Heart right ventricle (tissue), 16 donors: ENCODE measurements around the gene PRR13. TPM values are rescaled to one million over a fixed set of nuclear protein-coding genes. Genes with fewer than 3 reads are reported as not detected.
A peak's percentile ranks its signal among the peaks of the same experiment; 100 is the strongest.

Source experiments
- ATAC-seq, 8 donors: fragments of 200-7000 bp; cut with Tn5 transposase; one replicate each; pipeline ENCODE4 v1.9.1; 2020; ENCODE audit warnings: mild to moderate bottlenecking in 8 of 8, moderate library complexity in 8 of 8, moderate number of reproducible peaks in 1 of 8
- DNase-seq, 2 donors: peaks; one replicate each; pipeline ENCODE4 v3.0.0-alpha.2; 2020
- H3K27ac ChIP-seq, 10 donors: fragments of 200-600 bp; sonication (generic) in 2 of 10; one replicate each; pipeline versions ENCODE4 v1.5.0 to v1.8.0; 2020 to 2022; ENCODE audit warnings: mild to moderate bottlenecking in 3 of 10
- H3K27me3 ChIP-seq, 7 donors: fragments of 200-600 bp; one replicate each; pipeline ENCODE4 v1.8.0; 2021 to 2022; ENCODE audit warnings: mild to moderate bottlenecking in 2 of 7
- H3K36me3 ChIP-seq, 9 donors: fragments of 200-600 bp; sonication (generic) in 1 of 9; one replicate each; pipeline versions ENCODE4 v1.5.0 to v1.8.0; 2020 to 2022; ENCODE audit warnings: mild to moderate bottlenecking in 2 of 9
- H3K4me1 ChIP-seq, 9 donors: fragments of 200-600 bp; sonication (generic) in 1 of 9; one replicate each; pipeline versions ENCODE4 v1.5.0 to v1.8.0; 2020 to 2022; ENCODE audit warnings: mild to moderate bottlenecking in 4 of 9
- H3K4me3 ChIP-seq, 10 donors: fragments of 200-600 bp; sonication (generic) in 2 of 10; one replicate each; pipeline versions ENCODE4 v1.5.0 to v1.8.0; 2020 to 2022; ENCODE audit warnings: mild to moderate bottlenecking in 7 of 10, moderate library complexity in 2 of 10
- H3K9me3 ChIP-seq, 11 donors: fragments of 200-600 bp in 10 of 11; sonication (generic) in 2 of 11; one replicate each; pipeline versions ENCODE4 v1.5.0 to v1.8.0; 2013 to 2022; ENCODE audit warnings: mild to moderate bottlenecking in 2 of 11, control low read depth in 1 of 11, moderate library complexity in 1 of 11
- WGBS, 2 donors: extraction: QIAGEN DNeasy Blood & Tissue Kit; methylation state at CpG; one replicate each; pipeline ENCODE4 v1.1.7; 2013; ENCODE audit warnings: inconsistent platforms in 1 of 2; 5-methylcytosine and 5-hydroxymethylcytosine counted together
- intact Hi-C, 10 donors: fragments of 100-400 bp; cut with DNase I; formaldehyde crosslinking; loops; one replicate each; pipeline versions ENCODE4 v1.11.1 to v1.14.2; 2022
- polyA plus RNA-seq, 2 donors: library from polyadenylated mRNA; stranded (reverse); fragments of 200-250 nt; gene quantifications; one replicate each; pipeline ENCODE4 v1.2.3, GENCODE V29; 2013
- total RNA-seq, 10 donors: library from RNA; stranded (reverse); fragmentation: NEBNext Ultra II Directional in 3 of 10; extraction: Animal tissue kit (Norgen Biotek cat#: 25700) in 3 of 10; gene quantifications; one replicate each; pipeline versions ENCODE4 v1.2.1 to v1.2.4, GENCODE V29; 2021 to 2023
- TF ChIP-seq, protein P1 (sequence below), 9 donors: fragments of 200-600 bp; sonication (generic) in 2 of 9; IDR thresholded peaks; one replicate each; pipeline versions ENCODE4 v1.5.0 to v1.8.0; 2021 to 2022; ENCODE audit warnings: antibody characterized with exemption in 9 of 9, mild to moderate bottlenecking in 5 of 9, moderate library complexity in 1 of 9
- donor health status: Arrhythmogenic right ventricular cardiomyopathy.
- donor health status: ischemic (EF 13 %, LVEDD 7.1; RV severe dilation, severe dysfunction).
- donor health status: healthy with polysubstance abuse.
- donor health status: DM: no; HTN: yes; CAD: no.
- donor health status: DM: no; HTN: no; CAD: no.
- donor health status: ischemic (EF 25% LVEDD 6.9; RV normal size, moderate dysfunction).
- donor health status: ischemic (EF 25% LVEDD 5.7; RV mildly dilated, moderate dysfunction).
- donor health status: healthy.
- donor health status: DM: yes; HTN: yes; CAD: no.
- donor health status: Ischemic cardiomyopathy.
- donor health status: ischemic (EF 35%, LVEDD 5.7; RV mildly dilated, moderate dysfunction).
- donor health status: nonischemic (EF 11% LVEDD 7.7; RV severe dilation, severe dysfunction).
- donor health status: DM: yes; HTN: yes; CAD: no.
- donor health status: PGD.
- donor health status: ischemic (EF 29% LVEDD 5.4; RV normal size, mild dysfunction).
- donor health status: nonischemic (EF 23%, LVEDD 6.1; RV moderate dilation, normal function).

The PRR13 gene
- total and polyA plus RNA-seq, 12 donors = 28.6 to 122 (median 55.4) TPM

DNA sequence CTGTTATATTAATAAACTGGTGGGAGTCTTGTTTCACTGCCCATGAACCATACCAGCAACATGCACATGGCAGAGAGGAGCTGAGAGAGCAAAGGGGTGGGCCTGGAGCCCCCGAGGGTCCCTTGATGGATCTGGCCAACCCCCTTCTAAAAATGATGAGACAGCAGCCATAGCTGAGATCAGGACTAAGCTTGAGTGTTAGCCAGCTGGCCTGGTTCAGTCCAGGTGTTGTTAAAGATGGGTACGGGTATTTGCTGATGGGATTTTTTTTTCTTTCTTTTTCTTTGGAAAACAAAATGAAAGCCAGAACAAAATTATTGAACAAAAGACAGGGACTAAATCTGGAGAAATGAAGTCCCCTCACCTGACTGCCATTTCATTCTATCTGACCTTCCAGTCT is 26.3 kb downstream of the PRR13 start:
- H3K27ac ChIP-seq = peak overlapping the region in 2 of 10 donors; percentile 31 to 57
- no peaks in the 10 kb centered on the region for H3K9me3 ChIP-seq
- H3K4me1 ChIP-seq = peaks cover 2 to 92% (median 58%) of the 10 kb centered on the region in 9 donors
- TF ChIP-seq, protein P1, sequence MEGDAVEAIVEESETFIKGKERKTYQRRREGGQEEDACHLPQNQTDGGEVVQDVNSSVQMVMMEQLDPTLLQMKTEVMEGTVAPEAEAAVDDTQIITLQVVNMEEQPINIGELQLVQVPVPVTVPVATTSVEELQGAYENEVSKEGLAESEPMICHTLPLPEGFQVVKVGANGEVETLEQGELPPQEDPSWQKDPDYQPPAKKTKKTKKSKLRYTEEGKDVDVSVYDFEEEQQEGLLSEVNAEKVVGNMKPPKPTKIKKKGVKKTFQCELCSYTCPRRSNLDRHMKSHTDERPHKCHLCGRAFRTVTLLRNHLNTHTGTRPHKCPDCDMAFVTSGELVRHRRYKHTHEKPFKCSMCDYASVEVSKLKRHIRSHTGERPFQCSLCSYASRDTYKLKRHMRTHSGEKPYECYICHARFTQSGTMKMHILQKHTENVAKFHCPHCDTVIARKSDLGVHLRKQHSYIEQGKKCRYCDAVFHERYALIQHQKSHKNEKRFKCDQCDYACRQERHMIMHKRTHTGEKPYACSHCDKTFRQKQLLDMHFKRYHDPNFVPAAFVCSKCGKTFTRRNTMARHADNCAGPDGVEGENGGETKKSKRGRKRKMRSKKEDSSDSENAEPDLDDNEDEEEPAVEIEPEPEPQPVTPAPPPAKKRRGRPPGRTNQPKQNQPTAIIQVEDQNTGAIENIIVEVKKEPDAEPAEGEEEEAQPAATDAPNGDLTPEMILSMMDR (IDR thresholded peaks at IDR 0.05) = no peak
- no peak for DNase-seq
- peaks cover 7 to 100% (median 98%) of the 10 kb centered on the region in 9 donors for H3K36me3 ChIP-seq
- no peak for ATAC-seq
- H3K27me3 ChIP-seq = no peaks in the 10 kb centered on the region
- intact Hi-C loops = no loop called here
- no peak overlapping the region for H3K4me3 ChIP-seq
- WGBS, 2 donors = 51 to 60% methylated on average over 2 of the region's 2 CpGs

DNA sequence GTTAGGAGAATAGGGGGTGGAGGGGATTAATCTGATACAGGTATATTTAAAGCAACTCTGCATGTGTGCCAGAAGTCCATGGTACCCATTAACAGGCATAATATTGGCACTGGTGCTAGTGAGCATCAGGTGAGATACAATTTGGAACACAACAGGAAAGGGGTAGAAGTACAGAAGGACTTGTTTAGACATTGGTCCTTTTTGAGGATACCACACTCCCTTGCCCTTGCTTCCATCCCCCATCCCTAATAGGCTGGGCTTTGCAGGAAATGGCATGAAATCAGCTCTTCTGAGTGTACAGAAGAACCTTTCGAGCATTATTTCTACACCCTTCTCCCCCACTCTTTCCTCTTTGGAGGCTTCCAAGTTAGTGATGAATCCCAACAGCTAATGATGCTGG is 26.7 kb downstream of the PRR13 start:
- peaks cover 7 to 100% (median 97%) of the 10 kb centered on the region in 9 donors for H3K36me3 ChIP-seq
- DNase-seq = no peak
- peak overlapping the region in 1 of 10 donors; percentile 31 for H3K27ac ChIP-seq
- WGBS, 2 donors = 45 to 59% methylated on average over 1 of the region's 1 CpG
- H3K27me3 ChIP-seq = no peaks in the 10 kb centered on the region
- intact Hi-C loops = no loop called here
- no peaks in the 10 kb centered on the region for H3K9me3 ChIP-seq
- no peak for ATAC-seq
- H3K4me1 ChIP-seq = peaks cover 5 to 92% (median 58%) of the 10 kb centered on the region in 9 donors
- TF ChIP-seq, protein P1 (IDR thresholded peaks at IDR 0.05) = no peak
- no peak overlapping the region for H3K4me3 ChIP-seq

DNA sequence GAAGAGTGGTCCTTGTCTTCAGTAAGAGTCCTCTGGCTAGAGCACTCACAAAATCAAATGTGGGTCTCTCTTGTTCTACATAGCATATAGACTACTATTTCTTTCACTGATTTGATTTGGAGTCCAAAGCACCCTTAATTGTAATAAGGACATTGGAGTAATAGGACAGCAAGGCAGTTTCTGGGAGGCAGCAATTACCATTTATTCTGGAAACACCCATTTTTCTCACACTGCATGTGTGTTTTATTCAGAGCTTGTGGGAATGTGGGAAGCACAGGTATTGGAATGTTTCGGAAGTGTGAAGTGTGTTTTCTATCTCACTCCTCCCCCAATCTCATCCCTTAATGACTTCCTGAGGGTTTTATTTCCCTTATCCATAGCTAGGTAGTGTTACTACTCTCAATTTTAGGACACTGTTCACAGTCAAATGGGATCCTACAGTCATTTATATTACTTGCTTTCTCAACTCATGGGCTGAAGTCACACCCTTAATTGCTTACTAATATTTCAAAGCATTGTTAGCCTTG is 30.6 kb downstream of the PRR13 start:
- H3K4me3 ChIP-seq = no peak overlapping the region
- no peak for DNase-seq
- TF ChIP-seq, protein P1 (IDR thresholded peaks at IDR 0.05) = no peak
- 70 to 73% methylated on average over 1 of the region's 1 CpG for WGBS, 2 donors
- no peaks in the 10 kb centered on the region for H3K9me3 ChIP-seq
- peaks cover 6 to 100% (median 85%) of the 10 kb centered on the region in 9 donors for H3K36me3 ChIP-seq
- intact Hi-C loops = no loop called here
- no peaks in the 10 kb centered on the region for H3K27me3 ChIP-seq
- no peak overlapping the region for H3K27ac ChIP-seq
- peaks cover 13 to 89% (median 58%) of the 10 kb centered on the region in 9 donors for H3K4me1 ChIP-seq
- ATAC-seq = no peak

DNA sequence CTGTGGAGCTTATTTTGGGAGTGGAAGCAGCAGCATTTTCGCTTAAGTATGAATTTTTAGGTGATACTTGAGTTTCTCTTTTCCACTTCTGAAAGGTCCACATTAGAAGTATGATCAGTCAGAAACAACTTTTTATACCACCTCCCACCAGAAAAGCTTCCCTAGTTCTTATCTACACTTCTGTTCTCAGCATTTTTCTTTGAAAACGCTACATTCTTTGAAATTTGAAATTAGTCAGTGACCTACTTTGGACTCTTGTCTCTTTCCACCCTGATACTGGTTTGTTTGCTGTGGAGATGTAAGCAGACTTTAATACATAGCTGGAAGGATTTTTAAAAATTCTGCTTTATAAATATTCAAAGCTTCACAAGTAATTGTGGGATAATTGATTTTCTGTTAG is 32.5 kb downstream of the PRR13 start:
- Histone ChIP-seq H3K36me3 (peaks cover 2 to 100% (median 77%) of the 10 kb centered on the region in 9 donors), H3K4me3 (no peak overlapping the region), H3K27me3 (no peaks in the 10 kb centered on the region), H3K9me3 (no peaks in the 10 kb centered on the region), H3K27ac (peak overlapping the region in 1 of 10 donors; percentile 38), H3K4me1 (peaks cover 18 to 89% (median 60%) of the 10 kb centered on the region in 9 donors)
- DNase-seq = no peak
- ATAC-seq = no peak
- intact Hi-C loops = no loop called here
- TF ChIP-seq, protein P1 (IDR thresholded peaks at IDR 0.05) = no peak
- WGBS, 2 donors = 71 to 75% methylated on average over 2 of the region's 2 CpGs
